CD14-positive monocyte (primary cell): ENCODE results near the gene OR8G5. TPM values are rescaled to one million over a fixed set of nuclear protein-coding genes. Genes with fewer than 3 reads are reported as not detected.

Experiments used
- DNase-seq, 3 donors: peaks; one replicate each; pipeline ENCODE4 v3.0.0-alpha.2; 2011 to 2022
- H2AFZ ChIP-seq: 2 replicates; pipeline ENCODE4 v1.6.0; 2012; ENCODE audit warnings: mild to moderate bottlenecking, low read depth, low read length, inconsistent platforms; ENCODE audit not compliant: insufficient read depth, poor library complexity, severe bottlenecking
- H3K27ac ChIP-seq, 2 donors: 1 replicate in 1 of 2; 2 replicates in 1 of 2; pipeline ENCODE4 v1.5.1; 2012 to 2013; ENCODE audit warnings: low read length in 2 of 2, control low read depth in 1 of 2, inconsistent platforms in 1 of 2, low read depth in 1 of 2, mild to moderate bottlenecking in 1 of 2
- H3K27me3 ChIP-seq, 2 donors: one replicate each; pipeline versions ENCODE4 v1.6.0 to v1.6.1; 2011 to 2013; ENCODE audit warnings: low read length in 2 of 2; ENCODE audit not compliant: control insufficient read depth in 2 of 2, insufficient read depth in 2 of 2
- H3K36me3 ChIP-seq, 2 donors: replicated peaks in 1 of 2; 1 replicate in 1 of 2; 2 replicates in 1 of 2; pipeline versions ENCODE4 v1.5.1 to v1.6.1; 2012 to 2013; ENCODE audit warnings: low read length in 2 of 2, control low read depth in 1 of 2, inconsistent platforms in 1 of 2, mild to moderate bottlenecking in 1 of 2; ENCODE audit not compliant: insufficient read depth in 2 of 2, control insufficient read depth in 1 of 2
- H3K4me1 ChIP-seq, 2 donors: 1 replicate in 1 of 2; 2 replicates in 1 of 2; pipeline versions ENCODE4 v1.5.1 to v1.6.1; 2012 to 2013; ENCODE audit warnings: low read length in 2 of 2, control low read depth in 1 of 2, inconsistent platforms in 1 of 2, mild to moderate bottlenecking in 1 of 2, moderate library complexity in 1 of 2; ENCODE audit not compliant: insufficient read depth in 2 of 2, control insufficient read depth in 1 of 2
- H3K4me2 ChIP-seq: replicated peaks from 2 replicates; pipeline ENCODE3; 2012; ENCODE audit warnings: low read length, moderate library complexity, mild to moderate bottlenecking; ENCODE audit not compliant: poor library complexity, severe bottlenecking; ENCODE audit errors: extremely low read depth
- H3K4me3 ChIP-seq, 3 experiments: fragments of 200-600 bp in 1 of 3; sonication (generic) in 1 of 3; replicated peaks in 1 of 3; 1 replicate in 2 of 3; 2 replicates in 1 of 3; pipeline ENCODE4 v1.5.1; 2011 to 2013; ENCODE audit warnings: low read length in 3 of 3, mild to moderate bottlenecking in 3 of 3, control low read depth in 2 of 3, low read depth in 2 of 3, inconsistent platforms in 1 of 3, moderate library complexity in 1 of 3
- H3K79me2 ChIP-seq: 2 replicates; pipeline ENCODE4 v1.6.0; 2012; ENCODE audit warnings: mild to moderate bottlenecking, control low read depth, inconsistent platforms, low read length, moderate library complexity; ENCODE audit not compliant: insufficient read depth
- H3K9ac ChIP-seq: 2 replicates; pipeline ENCODE4 v1.6.0; 2017; ENCODE audit warnings: low read length, mild to moderate bottlenecking; ENCODE audit not compliant: insufficient read depth, poor library complexity, severe bottlenecking
- H3K9me3 ChIP-seq, 2 donors: replicated peaks in 1 of 2; 1 replicate in 1 of 2; 2 replicates in 1 of 2; pipeline versions ENCODE4 v1.5.1 to v1.6.1; 2012 to 2013; ENCODE audit warnings: low read length in 2 of 2, control low read depth in 1 of 2; ENCODE audit not compliant: control insufficient read depth in 1 of 2, insufficient read depth in 1 of 2
- H4K20me1 ChIP-seq: 2 replicates; pipeline ENCODE4 v1.6.0; 2012; ENCODE audit warnings: mild to moderate bottlenecking, low read length, control low read depth, moderate library complexity; ENCODE audit not compliant: insufficient read depth
- H3K27ac Mint-ChIP-seq, 7 donors: one replicate each; pipeline ENCODE4 v1.8.0; 2020; ENCODE audit warnings: mild to moderate bottlenecking in 7 of 7, mixed read lengths in 7 of 7, moderate library complexity in 6 of 7, inconsistent platforms in 2 of 7
- H3K27me3 Mint-ChIP-seq, 3 donors: one replicate each; pipeline ENCODE4 v1.8.0; 2021 to 2022; ENCODE audit warnings: low read depth in 3 of 3, mild to moderate bottlenecking in 3 of 3, mixed read lengths in 3 of 3, moderate library complexity in 3 of 3, inconsistent platforms in 1 of 3
- H3K36me3 Mint-ChIP-seq, 2 donors: one replicate each; pipeline ENCODE4 v1.8.0; 2020; ENCODE audit warnings: mixed read lengths in 2 of 2, inconsistent platforms in 1 of 2, mild to moderate bottlenecking in 1 of 2
- H3K4me1 Mint-ChIP-seq: one replicate; pipeline ENCODE4 v1.8.0; 2020; ENCODE audit warnings: mild to moderate bottlenecking, mixed read lengths
- H3K4me3 Mint-ChIP-seq, 2 donors: one replicate each; pipeline ENCODE4 v1.8.0; 2020; ENCODE audit warnings: mild to moderate bottlenecking in 2 of 2, mixed read lengths in 2 of 2, moderate library complexity in 1 of 2
- H3K9me3 Mint-ChIP-seq, 7 donors: one replicate each; pipeline ENCODE4 v1.8.0; 2020 to 2022; ENCODE audit warnings: mixed read lengths in 7 of 7, mild to moderate bottlenecking in 6 of 7, moderate library complexity in 6 of 7, inconsistent platforms in 2 of 7
- CTCF ChIP-seq: fragments of 200-600 bp; IDR thresholded peaks from one replicate; pipeline ENCODE4 v1.8.0; 2022; ENCODE audit warnings: antibody characterized with exemption, mild to moderate bottlenecking
- WGBS: methylation state at CpG from one replicate; pipeline ENCODE4 v1.1.5; 2013; ENCODE audit warnings: missing lambda C conversion rate; ENCODE audit not compliant: insufficient coverage; 5-methylcytosine and 5-hydroxymethylcytosine counted together
- intact Hi-C, 2 donors: fragments of 100-400 bp; cut with micrococcal nuclease; formaldehyde crosslinking; loops; one replicate each; pipeline versions ENCODE4 v1.15.0 to v1.15.1; 2023
- polyA plus RNA-seq, 3 donors: library from polyadenylated mRNA; depleted of rRNA in 1 of 3; unstranded in 2 of 3; stranded (reverse) in 1 of 3; fragments of 300-500 nt in 2 of 3; fragments of >200 nt in 1 of 3; fragmentation: Illumina TruSeq in 2 of 3; gene quantifications; 1 replicate in 2 of 3; 2 replicates in 1 of 3; pipeline ENCODE4 v1.2.3, GENCODE V29; 2012 to 2021

OR8G5 gene
- polyA plus RNA-seq, 3 donors, result not detected

GRCh38 chr11:124209824-124210357, 46.3 kb upstream of the OR8G5 start:
- H3K4me2 ChIP-seq, result no peak overlapping the region
- 97% methylated on average over 6 of the region's 6 CpGs for WGBS
- H3K4me3 ChIP-seq, result no peak overlapping the region
- H3K79me2 ChIP-seq, result no peaks in the 10 kb centered on the region
- Mint-ChIP-seq H3K36me3 (no peaks in the 10 kb centered on the region), H3K9me3 (peaks cover 0 to 2% (median 0%) of the 10 kb centered on the region in 7 donors), H3K4me3 (no peak overlapping the region), H3K27me3 (peaks cover 0 to 5% (median 0%) of the 10 kb centered on the region in 3 donors), H3K4me1 (peaks cover 8% of the 10 kb centered on the region), H3K27ac (no peak overlapping the region)
- no peak overlapping the region for H2AFZ ChIP-seq
- H3K4me1 ChIP-seq, result peaks cover 0 to 2% of the 10 kb centered on the region in 2 donors
- DNase-seq, result no peak
- H4K20me1 ChIP-seq, result no peaks in the 10 kb centered on the region
- no peak overlapping the region for H3K9ac ChIP-seq
- no peaks in the 10 kb centered on the region for H3K36me3 ChIP-seq
- TF ChIP-seq CTCF, result no peak
- no peak overlapping the region for H3K27ac ChIP-seq
- H3K27me3 ChIP-seq, result no peaks in the 10 kb centered on the region
- intact Hi-C loops, result no loop called here
- no peaks in the 10 kb centered on the region for H3K9me3 ChIP-seq

GRCh38 chr11:124210421-124210820, 45.8 kb upstream of the OR8G5 start:
- no peak overlapping the region for H3K4me2 ChIP-seq
- WGBS, result 97% methylated on average over 5 of the region's 5 CpGs

More at GRCh38 chr11:124210421-124210820, 45.8 kb upstream of the OR8G5 start:
- Histone ChIP-seq H3K27me3 (no peaks in the 10 kb centered on the region), H3K9me3 (no peaks in the 10 kb centered on the region), H2AFZ (no peak overlapping the region), H3K27ac (no peak overlapping the region), H4K20me1 (no peaks in the 10 kb centered on the region), H3K4me1 (peaks cover 0 to 2% of the 10 kb centered on the region in 2 donors), H3K36me3 (no peaks in the 10 kb centered on the region), H3K79me2 (no peaks in the 10 kb centered on the region), H3K9ac (no peak overlapping the region), H3K4me3 (no peak overlapping the region)
- no peak overlapping the region for H3K4me3 Mint-ChIP-seq
- DNase-seq, result no peak
- TF ChIP-seq CTCF, result no peak
- peaks cover 0 to 2% (median 0%) of the 10 kb centered on the region in 7 donors for H3K9me3 Mint-ChIP-seq
- H3K36me3 Mint-ChIP-seq, result no peaks in the 10 kb centered on the region
- H3K4me1 Mint-ChIP-seq, result peaks cover 8% of the 10 kb centered on the region
- intact Hi-C loops, result no loop called here
- H3K27me3 Mint-ChIP-seq, result peaks cover 0 to 5% (median 0%) of the 10 kb centered on the region in 3 donors
- H3K27ac Mint-ChIP-seq, result no peak overlapping the region
